ENCODE results near the gene LGALS3. TPM values are rescaled to one million over a fixed set of nuclear protein-coding genes. Genes with fewer than 3 reads are reported as not detected.

Gene LGALS3
- polyA plus RNA-seq, 3 donors from 2014 or later, result 23.3 to 58.2 (median 40.5) TPM

DNA sequence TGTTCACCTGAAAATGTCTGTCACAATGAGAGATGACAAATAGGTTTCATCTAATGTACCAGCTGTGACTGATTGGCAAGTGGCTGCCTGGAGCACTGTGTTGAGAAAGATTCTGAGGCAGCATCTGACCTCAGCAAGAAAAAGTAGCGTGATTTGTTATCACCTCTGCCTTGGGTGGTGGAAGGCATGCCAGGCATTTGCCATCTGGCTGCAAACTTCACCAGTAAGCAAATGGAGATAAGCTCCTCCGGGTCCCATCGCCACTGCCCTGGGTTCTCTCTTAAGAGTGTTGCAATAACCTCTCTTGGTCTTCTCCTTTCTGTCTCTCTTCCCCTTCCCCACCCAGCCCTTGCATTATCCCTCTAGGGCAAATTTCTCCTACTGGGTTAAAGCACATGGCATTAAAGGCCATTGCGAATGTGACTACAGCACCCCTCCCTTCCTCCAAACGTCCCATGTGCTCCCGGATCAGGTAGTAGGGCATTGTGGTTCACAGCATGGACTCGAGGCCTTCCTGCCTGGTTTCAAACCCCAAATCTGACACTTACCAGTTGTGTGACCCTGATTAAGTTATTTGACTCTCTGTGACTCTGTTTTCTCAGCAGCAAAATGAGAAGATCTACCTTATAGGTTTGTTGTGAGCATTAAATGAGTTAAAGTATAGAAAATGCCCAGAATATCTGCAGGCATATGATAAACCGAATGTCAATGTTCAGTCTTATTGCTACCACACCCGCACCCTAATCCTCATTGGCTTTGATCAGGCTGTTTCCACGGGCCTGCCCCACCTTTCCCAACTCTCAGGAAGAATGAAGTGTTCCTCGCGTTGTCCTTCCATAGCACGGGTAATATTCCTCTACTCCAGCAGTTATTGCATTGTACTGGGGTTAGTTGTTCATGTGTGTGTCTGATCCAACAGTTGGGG, 8.2 kb upstream of the LGALS3 start:
- Mint-ChIP-seq H3K4me3 (peak overlapping the region in 1 of 5 donors; percentile 2), H3K36me3 (no peaks in the 10 kb centered on the region), H3K27me3 (ENCODE audit: low read depth in 3 of 3) (peaks cover 0 to 5% (median 3%) of the 10 kb centered on the region in 3 donors), H3K4me1 (peaks cover 20 to 35% of the 10 kb centered on the region in 2 donors), H3K9me3 (no peaks in the 10 kb centered on the region), H3K27ac (peak overlapping the region in 3 of 6 donors; percentile 1 to 48 (median 8))
- no peak for DNase-seq

DNA sequence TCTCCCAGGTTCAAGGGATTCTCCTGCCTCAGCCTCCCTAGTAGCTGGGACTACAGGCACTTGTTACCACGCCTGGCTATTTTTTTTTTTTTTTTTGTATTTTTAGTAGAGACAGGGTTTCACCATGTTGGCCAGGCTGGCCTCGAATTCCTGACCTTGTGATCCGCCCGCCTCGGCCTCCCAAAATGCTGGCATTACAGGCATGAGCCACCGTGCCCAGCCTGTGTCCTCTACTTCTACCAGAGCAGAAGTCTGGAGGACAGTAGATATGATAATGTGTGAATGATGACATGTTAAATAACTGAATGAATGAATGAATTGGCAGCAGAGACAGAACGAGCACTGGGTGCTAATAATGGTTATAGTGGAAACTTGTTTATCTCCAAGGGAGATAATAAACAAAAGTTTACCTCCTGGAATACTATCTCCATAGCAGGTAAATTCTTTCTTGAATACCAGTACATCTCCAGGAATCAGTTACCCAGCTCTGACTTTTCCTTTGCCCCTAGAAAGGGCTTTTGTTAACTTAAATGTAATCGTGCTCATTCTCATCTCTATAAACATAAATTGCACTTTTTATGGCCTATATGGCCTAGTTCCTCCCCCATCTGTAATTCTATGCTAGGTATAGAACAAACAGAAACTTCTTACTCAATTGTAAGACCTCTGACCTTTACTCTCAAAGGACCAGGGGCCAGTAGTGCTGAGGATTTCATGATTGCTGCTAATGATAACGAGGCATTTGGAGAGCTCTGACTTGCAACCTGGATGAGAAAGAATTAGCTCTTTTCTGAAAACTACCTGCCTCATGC, 7.2 kb upstream of the LGALS3 start:
- DNase-seq, result no peak
- no peaks in the 10 kb centered on the region for H3K36me3 Mint-ChIP-seq
- H3K9me3 Mint-ChIP-seq, result no peaks in the 10 kb centered on the region
- H3K4me3 Mint-ChIP-seq, result no peak overlapping the region
- peaks cover 28 to 45% of the 10 kb centered on the region in 2 donors for H3K4me1 Mint-ChIP-seq
- peaks cover 0 to 5% (median 3%) of the 10 kb centered on the region in 3 donors for H3K27me3 Mint-ChIP-seq (ENCODE audit: low read depth in 3 of 3)
- H3K27ac Mint-ChIP-seq, result no peak overlapping the region

DNA sequence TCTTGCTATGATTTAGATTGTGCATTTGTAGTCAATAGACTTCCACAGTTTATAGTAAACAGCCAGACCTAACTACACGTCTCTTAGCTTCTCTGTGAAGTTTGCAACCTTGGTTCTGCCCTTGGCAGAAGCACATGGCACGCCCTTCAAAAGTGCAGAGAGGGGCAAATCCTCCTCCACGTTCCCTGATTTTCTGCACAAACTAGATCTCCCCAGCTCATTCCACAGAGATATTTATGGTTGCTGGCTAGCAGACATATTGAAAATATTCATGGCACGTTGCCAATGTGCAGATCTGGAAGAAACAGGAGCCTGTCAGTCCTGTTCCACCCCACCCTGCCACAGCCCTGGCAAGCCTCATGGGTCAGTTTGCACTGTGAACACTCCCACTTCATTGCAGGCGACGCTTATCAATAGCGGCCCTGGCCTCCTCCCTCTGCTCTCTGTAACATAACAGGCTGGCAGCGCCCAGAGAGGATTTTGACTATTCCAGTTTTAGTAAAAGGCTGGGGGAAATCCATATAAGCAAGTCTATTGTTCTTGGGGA, 6.5 kb upstream of the LGALS3 start:
- Mint-ChIP-seq H3K36me3 (no peaks in the 10 kb centered on the region), H3K27me3 (ENCODE audit: low read depth in 3 of 3) (peaks cover 0 to 5% (median 3%) of the 10 kb centered on the region in 3 donors), H3K4me3 (no peak overlapping the region), H3K4me1 (peaks cover 31 to 49% of the 10 kb centered on the region in 2 donors), H3K9me3 (no peaks in the 10 kb centered on the region), H3K27ac (peak overlapping the region in 1 of 6 donors; percentile 66)
- DNase-seq, result no peak

DNA sequence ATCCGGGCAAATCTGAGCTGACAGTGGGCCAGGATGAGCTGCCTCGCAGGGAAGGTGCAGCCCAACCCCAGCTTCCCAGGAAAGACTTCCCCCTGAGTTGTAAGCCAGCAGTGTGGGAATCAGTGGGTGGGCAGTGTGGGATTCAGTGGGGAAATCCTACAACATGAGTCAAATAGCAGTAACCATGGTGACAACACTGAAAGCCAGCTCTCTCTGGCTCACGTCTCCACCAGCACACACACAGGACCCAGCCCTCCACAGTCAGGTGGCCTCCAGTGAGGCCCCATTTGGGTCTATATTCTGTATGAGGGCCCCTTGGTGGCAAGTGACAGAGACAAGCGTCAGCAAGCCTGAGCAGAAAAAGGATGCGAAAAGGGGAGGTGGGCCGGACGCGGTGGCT, 6.0 kb upstream of the LGALS3 start:
- Mint-ChIP-seq H3K9me3 (no peaks in the 10 kb centered on the region), H3K36me3 (no peaks in the 10 kb centered on the region), H3K27me3 (ENCODE audit: low read depth in 3 of 3) (peaks cover 0 to 4% (median 3%) of the 10 kb centered on the region in 3 donors), H3K4me3 (no peak overlapping the region), H3K4me1 (peaks cover 31 to 49% of the 10 kb centered on the region in 2 donors), H3K27ac (peak overlapping the region in 1 of 6 donors; percentile 66)
- no peak for DNase-seq

DNA sequence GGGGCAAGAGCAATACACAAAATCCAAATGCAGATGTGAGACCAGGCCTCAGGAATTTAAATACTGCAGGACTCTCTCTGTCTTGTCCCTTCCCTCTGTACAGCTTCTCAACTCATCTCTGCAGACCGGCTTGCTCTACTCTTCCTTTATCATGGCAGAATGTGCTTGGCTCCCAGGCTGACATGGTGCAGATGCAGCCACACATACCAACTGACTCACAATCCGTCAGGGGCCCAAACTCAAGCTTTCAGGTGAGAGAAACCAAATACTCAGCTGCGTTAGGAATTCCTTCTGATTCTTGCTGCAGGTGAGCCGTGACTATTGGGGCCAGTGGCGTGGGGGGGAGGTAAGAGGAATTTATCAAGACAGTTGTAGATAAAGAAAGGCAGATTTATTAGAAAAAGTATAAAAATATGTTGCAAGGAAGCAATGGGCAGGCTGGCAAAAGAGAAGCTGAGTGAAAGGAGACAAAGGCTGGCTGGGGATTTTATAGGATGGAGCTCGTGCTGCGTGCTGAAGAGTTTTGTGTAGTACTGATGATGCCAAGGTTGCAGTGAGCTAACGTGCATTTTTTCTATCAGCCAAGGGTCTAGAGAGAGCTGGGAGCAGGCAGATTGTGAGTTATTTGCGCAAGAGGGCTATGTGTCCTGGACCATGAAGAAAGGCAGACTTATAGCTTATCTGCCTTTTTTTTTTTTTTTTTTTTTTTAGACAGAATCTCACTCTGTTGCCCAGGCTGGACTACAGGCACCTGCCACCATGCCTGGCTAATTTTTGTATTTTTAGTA, 5.0 kb upstream of the LGALS3 start:
- no peaks in the 10 kb centered on the region for H3K36me3 Mint-ChIP-seq
- peaks cover 33 to 57% of the 10 kb centered on the region in 2 donors for H3K4me1 Mint-ChIP-seq
- peak overlapping the region in 1 of 6 donors; percentile 46 for H3K27ac Mint-ChIP-seq

DNA sequence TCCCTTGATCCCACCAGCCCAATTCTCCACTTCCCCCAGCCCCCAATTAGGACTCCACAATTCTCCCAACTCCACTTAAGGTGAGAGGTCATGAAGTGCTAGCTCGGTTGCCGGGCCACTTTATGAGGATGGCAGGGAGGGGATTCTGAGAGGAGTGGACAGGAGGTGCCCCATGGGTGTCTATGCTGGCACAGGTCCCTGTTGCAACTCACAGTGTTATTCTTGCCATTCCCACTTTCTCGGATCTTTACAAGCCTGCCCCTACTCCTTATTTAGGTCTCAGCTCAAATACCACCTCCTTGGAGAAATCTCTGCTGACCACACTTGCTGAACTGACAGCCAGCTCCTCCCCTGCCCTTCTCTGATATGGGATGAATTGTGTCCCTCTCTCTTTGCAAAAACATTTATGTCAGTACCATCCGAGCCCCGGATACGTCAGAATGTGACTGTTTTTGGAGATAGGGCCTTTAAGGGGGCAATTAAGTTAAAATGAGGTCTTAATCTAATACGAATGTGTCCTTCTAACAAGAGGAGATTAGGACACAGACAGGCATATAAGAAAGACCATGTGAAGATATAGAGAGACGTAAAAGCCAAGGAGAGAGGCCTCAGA, 4.2 kb upstream of the LGALS3 start:
- Mint-ChIP-seq H3K4me3 (peak overlapping the region; percentile 22 to 75 (median 59)), H3K27me3 (ENCODE audit: low read depth in 3 of 3) (peaks cover 0 to 4% (median 3%) of the 10 kb centered on the region in 3 donors), H3K9me3 (no peaks in the 10 kb centered on the region), H3K36me3 (no peaks in the 10 kb centered on the region), H3K4me1 (peaks cover 38 to 59% of the 10 kb centered on the region in 2 donors), H3K27ac (peak overlapping the region; percentile 56 to 92 (median 83))
- no peak for DNase-seq

More for the DNA sequence above, 5.0 kb upstream of the LGALS3 start:
- DNase-seq, result no peak
- Mint-ChIP-seq H3K9me3 (no peaks in the 10 kb centered on the region), H3K27me3 (ENCODE audit: low read depth in 3 of 3) (peaks cover 0 to 4% (median 3%) of the 10 kb centered on the region in 3 donors), H3K4me3 (peak overlapping the region in 2 of 5 donors; percentile 24 to 27)

DNA sequence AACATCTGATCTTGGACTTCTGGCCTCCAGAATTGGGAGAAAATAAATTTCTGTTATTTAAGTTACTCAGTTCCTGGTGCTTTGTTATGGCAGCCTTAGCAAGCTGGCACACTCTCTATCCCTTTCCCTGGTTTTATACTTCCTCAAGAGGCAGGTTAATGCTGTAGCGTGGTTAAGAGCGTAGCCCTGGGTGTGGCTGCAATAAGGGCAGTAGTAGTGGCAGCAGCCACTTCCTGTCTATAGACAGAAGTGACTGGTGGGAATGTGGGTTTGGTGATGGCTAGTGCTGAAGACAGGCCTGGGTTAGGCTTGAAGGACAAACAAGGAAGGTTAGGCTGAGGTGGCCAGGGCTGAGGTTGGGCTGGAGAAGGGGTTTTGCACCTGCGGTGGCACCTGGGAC, 3.6 kb upstream of the LGALS3 start:
- Mint-ChIP-seq H3K27ac (peak overlapping the region; percentile 56 to 92 (median 83)), H3K4me1 (peaks cover 41 to 61% of the 10 kb centered on the region in 2 donors), H3K36me3 (no peaks in the 10 kb centered on the region), H3K4me3 (peak overlapping the region; percentile 22 to 75 (median 59)), H3K9me3 (no peaks in the 10 kb centered on the region), H3K27me3 (ENCODE audit: low read depth in 3 of 3) (peaks cover 0 to 4% (median 2%) of the 10 kb centered on the region in 3 donors)
- peak; percentile 52 to 58 (median 57) for DNase-seq

DNA sequence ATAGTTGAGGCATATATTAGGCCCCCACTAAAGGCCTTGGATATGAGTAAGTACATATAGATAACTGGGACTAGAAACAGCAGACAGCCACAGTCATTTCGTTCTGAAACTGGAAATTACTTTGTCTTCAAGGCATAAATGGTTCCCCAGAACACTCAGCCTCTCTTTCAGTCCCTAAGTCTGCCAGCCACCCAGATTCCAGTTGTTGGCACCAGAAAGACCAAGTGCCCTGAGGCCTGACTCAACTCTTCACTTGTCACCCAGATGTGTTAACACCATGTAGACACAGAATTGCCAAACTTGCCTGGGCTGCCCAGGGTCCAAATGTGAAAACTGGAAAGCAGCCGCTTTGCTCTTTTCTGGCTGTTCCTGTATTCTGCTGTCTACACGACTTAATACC, 3.0 kb upstream of the LGALS3 start:
- Mint-ChIP-seq H3K27me3 (ENCODE audit: low read depth in 3 of 3) (peaks cover 0 to 2% (median 2%) of the 10 kb centered on the region in 3 donors), H3K4me1 (peaks cover 39 to 55% of the 10 kb centered on the region in 2 donors), H3K36me3 (no peaks in the 10 kb centered on the region), H3K9me3 (no peaks in the 10 kb centered on the region), H3K27ac (peak overlapping the region in 5 of 6 donors; percentile 66 to 92 (median 89)), H3K4me3 (peak overlapping the region in 3 of 5 donors; percentile 59 to 75 (median 72))
- no peak for DNase-seq

DNA sequence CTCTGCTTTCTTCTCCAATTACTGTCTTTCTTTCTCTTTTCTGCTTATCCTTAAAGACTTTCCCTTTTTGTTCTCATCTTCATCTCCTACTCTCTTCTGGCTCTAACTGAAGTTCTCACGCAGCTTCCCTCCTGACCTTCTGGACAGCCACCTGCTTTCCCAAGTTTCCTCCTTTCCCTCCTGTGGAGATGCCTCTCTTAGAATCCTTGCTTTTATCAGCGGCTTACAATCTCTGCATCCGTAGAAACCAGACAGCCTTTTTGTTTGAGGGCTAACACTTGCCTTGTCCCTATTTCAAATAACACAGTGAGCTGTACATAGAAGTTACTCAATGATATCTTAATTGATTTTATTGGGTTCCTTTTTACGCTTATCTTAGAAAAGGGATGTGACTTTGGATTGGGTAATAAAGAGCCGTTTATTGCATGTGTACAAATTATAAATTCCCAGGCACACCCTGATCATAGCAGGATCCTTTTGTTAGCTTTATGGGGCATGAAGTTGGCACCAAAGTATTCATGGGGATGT, 2.1 kb upstream of the LGALS3 start:
- peaks cover 42 to 57% of the 10 kb centered on the region in 2 donors for H3K4me1 Mint-ChIP-seq
- H3K9me3 Mint-ChIP-seq, result no peaks in the 10 kb centered on the region
- H3K4me3 Mint-ChIP-seq, result no peak overlapping the region
- peaks cover 0 to 2% (median 0%) of the 10 kb centered on the region in 3 donors for H3K27me3 Mint-ChIP-seq (ENCODE audit: low read depth in 3 of 3)
- DNase-seq, result no peak
- peak overlapping the region in 3 of 6 donors; percentile 19 to 92 (median 57) for H3K27ac Mint-ChIP-seq
- no peaks in the 10 kb centered on the region for H3K36me3 Mint-ChIP-seq

DNA sequence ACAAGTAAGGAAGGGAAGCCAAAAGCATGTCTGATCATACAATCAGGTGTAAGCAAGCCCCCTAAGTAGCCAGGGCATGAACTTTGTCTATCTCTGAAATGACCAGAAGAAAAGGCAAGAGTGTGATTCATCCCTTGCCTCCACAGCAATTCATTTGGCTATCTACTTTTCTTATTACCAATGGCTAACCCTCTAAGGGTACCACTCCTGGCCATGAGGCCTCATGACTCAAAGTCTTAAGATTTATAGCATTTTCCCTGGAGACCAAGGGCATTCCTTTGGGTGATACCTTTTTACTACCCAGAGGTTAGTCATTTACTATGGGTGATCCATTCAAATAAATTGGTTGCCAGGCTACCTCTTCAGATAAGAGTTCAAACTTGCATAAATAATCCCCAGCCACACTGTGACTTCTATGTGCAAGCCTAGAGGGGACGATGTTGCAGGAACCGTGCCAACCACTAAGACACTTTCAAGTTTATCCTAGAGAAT, 1.5 kb upstream of the LGALS3 start:
- DNase-seq, result no peak
- no peaks in the 10 kb centered on the region for H3K9me3 Mint-ChIP-seq
- H3K36me3 Mint-ChIP-seq, result no peaks in the 10 kb centered on the region
- peak overlapping the region in 1 of 5 donors; percentile 1 for H3K4me3 Mint-ChIP-seq
- peaks cover 42 to 57% of the 10 kb centered on the region in 2 donors for H3K4me1 Mint-ChIP-seq
- peak overlapping the region in 1 of 6 donors; percentile 92 for H3K27ac Mint-ChIP-seq
- H3K27me3 Mint-ChIP-seq (ENCODE audit: low read depth in 3 of 3), result peaks cover 0 to 2% (median 0%) of the 10 kb centered on the region in 3 donors

DNA sequence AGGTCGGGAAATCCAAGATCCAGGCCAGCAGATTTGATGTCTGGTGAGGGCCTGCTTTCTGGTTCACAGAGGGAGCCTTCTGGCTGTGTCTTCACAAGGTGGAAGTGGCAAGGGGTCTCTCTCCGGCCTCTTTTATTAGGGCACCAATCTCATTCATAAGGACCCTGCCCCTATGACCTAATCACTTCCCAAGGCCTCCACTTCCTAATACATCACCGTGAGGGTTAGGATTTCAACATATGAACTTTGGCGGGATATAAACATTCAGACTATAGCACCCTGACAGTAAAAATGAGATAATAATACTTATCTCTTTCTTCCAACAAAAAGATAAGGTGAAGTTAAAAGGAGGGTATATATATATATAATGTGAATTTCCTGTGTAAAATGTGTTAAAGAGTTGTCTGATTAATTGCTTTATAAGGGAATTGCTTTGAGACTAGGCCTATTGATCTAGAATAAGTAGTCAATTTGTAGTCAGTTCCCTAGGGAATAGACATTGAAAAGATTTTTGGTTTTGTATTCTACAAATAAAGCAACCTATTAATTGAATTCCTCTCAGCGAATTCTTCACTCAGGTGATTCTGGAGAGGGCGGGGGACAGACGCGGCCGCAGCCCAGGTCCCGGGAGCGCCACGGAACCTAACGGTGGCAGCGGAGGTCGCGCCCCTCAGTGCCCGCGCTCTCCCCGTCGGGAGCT, 516 bp upstream of the LGALS3 start:
- Mint-ChIP-seq H3K4me1 (peaks cover 42 to 57% of the 10 kb centered on the region in 2 donors), H3K4me3 (peak overlapping the region; percentile 78 to 89 (median 83)), H3K36me3 (peaks cover 0 to 3% (median 0%) of the 10 kb centered on the region in 3 donors), H3K9me3 (no peaks in the 10 kb centered on the region), H3K27me3 (ENCODE audit: low read depth in 3 of 3) (peaks cover 0 to 2% (median 0%) of the 10 kb centered on the region in 3 donors), H3K27ac (peak overlapping the region in 4 of 6 donors; percentile 24 to 87 (median 64))
- DNase-seq, result no peak
